Measurements from ENCODE around the gene F8A1.
"Not testable (repeated sequence)": the region's sequence is repeated elsewhere in the genome, so short reads cannot be mapped to it uniquely, and the experiment has no call there.

GRCh38 chrX:154910528-154910927 lies 24.4 kb downstream of the F8A1 start:
- TF ChIP-seq CTCF (conservative IDR thresholded peaks at IDR 0.05 in 1 of 2, IDR thresholded peaks at IDR 0.05 in 1 of 2; ENCODE audit: extremely low read depth in 1 of 2, insufficient read depth in 1 of 2, low read depth in 1 of 2, low read length in 2 of 2); EZH2 (IDR thresholded peaks at IDR 0.05; ENCODE audit: borderline replicate concordance, low read length): not testable (repeated sequence)
